Measurements from ENCODE around the gene CHRNA9. TPM values are rescaled to one million over a fixed set of nuclear protein-coding genes. Genes with fewer than 3 reads are reported as not detected.
"Not testable (repeated sequence)": the region's sequence is repeated elsewhere in the genome, so short reads cannot be mapped to it uniquely, and the experiment has no call there.

CHRNA9 gene
- total and polyA plus RNA-seq, 12 donors: not detected

DNA sequence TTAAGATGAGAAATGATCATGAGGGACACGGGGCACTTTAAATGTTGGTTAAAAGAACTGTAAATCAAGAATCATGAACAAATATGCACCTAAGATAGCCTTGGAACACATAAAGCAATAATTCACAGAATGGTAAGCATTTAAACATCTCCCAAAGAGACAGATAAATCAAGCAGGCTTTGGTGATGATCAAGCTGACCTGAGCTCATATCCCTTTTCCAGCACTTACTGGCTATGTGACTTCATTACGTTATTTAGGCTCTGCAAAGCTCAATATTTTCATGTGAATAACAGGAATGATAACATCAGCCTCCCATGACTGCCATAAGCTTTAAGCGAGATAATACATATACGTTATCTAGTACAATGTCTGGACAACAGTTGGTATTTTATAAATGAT is 54.9 kb downstream of the CHRNA9 start:
- no peak for TF ChIP-seq POLR2A (IDR thresholded peaks at IDR 0.05)
- TF ChIP-seq, protein P1, sequence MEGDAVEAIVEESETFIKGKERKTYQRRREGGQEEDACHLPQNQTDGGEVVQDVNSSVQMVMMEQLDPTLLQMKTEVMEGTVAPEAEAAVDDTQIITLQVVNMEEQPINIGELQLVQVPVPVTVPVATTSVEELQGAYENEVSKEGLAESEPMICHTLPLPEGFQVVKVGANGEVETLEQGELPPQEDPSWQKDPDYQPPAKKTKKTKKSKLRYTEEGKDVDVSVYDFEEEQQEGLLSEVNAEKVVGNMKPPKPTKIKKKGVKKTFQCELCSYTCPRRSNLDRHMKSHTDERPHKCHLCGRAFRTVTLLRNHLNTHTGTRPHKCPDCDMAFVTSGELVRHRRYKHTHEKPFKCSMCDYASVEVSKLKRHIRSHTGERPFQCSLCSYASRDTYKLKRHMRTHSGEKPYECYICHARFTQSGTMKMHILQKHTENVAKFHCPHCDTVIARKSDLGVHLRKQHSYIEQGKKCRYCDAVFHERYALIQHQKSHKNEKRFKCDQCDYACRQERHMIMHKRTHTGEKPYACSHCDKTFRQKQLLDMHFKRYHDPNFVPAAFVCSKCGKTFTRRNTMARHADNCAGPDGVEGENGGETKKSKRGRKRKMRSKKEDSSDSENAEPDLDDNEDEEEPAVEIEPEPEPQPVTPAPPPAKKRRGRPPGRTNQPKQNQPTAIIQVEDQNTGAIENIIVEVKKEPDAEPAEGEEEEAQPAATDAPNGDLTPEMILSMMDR (IDR thresholded peaks at IDR 0.05): no peak
- no peaks in the 10 kb centered on the region for H3K4me1 ChIP-seq (replicated peaks in 1 of 2)
- H3K9me3 ChIP-seq (replicated peaks in 1 of 3): no peaks in the 10 kb centered on the region
- intact Hi-C loops (cut with DNase I): no loop called here
- DNase-seq: no peak
- H3K27ac ChIP-seq: no peak overlapping the region
- no peaks in the 10 kb centered on the region for H3K27me3 ChIP-seq
- WGBS, 4 donors: 63 to 88% (median 81%) methylated on average over 4 of the region's 4 CpGs
- no peaks in the 10 kb centered on the region for H3K36me3 ChIP-seq (replicated peaks in 1 of 2)
- H3K4me3 ChIP-seq: no peak overlapping the region

DNA sequence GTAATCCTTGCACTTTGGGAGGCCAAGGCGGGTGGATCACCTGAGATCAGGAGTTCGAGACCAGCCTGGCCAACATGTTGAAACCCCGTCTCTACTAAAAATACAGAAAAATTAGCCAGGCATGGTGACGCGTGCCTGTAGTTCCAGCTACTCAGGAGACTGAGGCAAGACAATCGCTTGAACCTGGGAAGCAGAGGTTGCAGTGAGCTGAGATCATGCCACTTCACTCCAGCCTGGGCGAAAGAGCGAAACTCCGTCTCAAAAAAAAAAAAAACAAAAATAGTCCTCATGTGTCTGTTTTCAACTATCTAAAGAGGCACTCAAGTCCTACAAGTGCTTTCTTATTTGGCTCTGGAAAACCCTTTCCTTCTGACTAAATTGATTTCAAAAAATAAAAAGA is 57.1 kb downstream of the CHRNA9 start:
- H3K4me1 ChIP-seq (replicated peaks in 1 of 2); H3K9me3 ChIP-seq (replicated peaks in 1 of 3); H3K27me3 ChIP-seq; intact Hi-C loops (cut with DNase I); H3K36me3 ChIP-seq (replicated peaks in 1 of 2); H3K4me3 ChIP-seq; H3K27ac ChIP-seq; DNase-seq: not testable (repeated sequence)
- 91 to 95% (median 94%) methylated on average over 9 of the region's 9 CpGs for WGBS, 4 donors

- no peaks in the 10 kb centered on the region for H3K27me3 ChIP-seq
- WGBS, 4 donors: 69 to 76% (median 71%) methylated on average over 6 of the region's 6 CpGs
- no peak for TF ChIP-seq POLR2A (IDR thresholded peaks at IDR 0.05)
- TF ChIP-seq, protein P1 (IDR thresholded peaks at IDR 0.05): no peak
- peaks cover 6% of the 10 kb centered on the region in 2 donors for H3K4me1 ChIP-seq (replicated peaks in 1 of 2)
- H3K9me3 ChIP-seq (replicated peaks in 1 of 3): no peaks in the 10 kb centered on the region
- H3K4me3 ChIP-seq: no peak overlapping the region
- H3K36me3 ChIP-seq (replicated peaks in 1 of 2): no peaks in the 10 kb centered on the region
- no peak overlapping the region for H3K27ac ChIP-seq
- intact Hi-C loops (cut with DNase I): no loop called here
- DNase-seq: no peak
Observed at GRCh38 chr4:40394236-40394635, 59.1 kb downstream of the CHRNA9 start.

- TF ChIP-seq, protein P1 (IDR thresholded peaks at IDR 0.05): no peak
- TF ChIP-seq POLR2A (IDR thresholded peaks at IDR 0.05): no peak
- H3K9me3 ChIP-seq (replicated peaks in 1 of 3): no peaks in the 10 kb centered on the region
- no peaks in the 10 kb centered on the region for H3K27me3 ChIP-seq
- peak overlapping the region in 1 of 5 donors; percentile 52 for H3K27ac ChIP-seq
- peaks cover 6% of the 10 kb centered on the region in 2 donors for H3K4me1 ChIP-seq (replicated peaks in 1 of 2)
- no peak overlapping the region for H3K4me3 ChIP-seq
- no peaks in the 10 kb centered on the region for H3K36me3 ChIP-seq (replicated peaks in 1 of 2)
- no peak for DNase-seq
- WGBS, 4 donors: 50 to 69% (median 56%) methylated on average over 4 of the region's 4 CpGs
- intact Hi-C loops (cut with DNase I): no loop called here
Observed at GRCh38 chr4:40395166-40395900, 60.2 kb downstream of the CHRNA9 start.

Data from adrenal gland (tissue), 12 donors.